K562 (cell line): ENCODE results near the gene DNAJB1. TPM values are rescaled to one million over a fixed set of nuclear protein-coding genes. Genes with fewer than 3 reads are reported as not detected.

Source experiments
- CBFA2T3 ChIP-seq: fragments of 450-650 bp; IDR thresholded peaks from 2 replicates; pipeline ENCODE4 v1.6.1; 2017
- CEBPG ChIP-seq, 3 experiments: fragments of 200-800 bp in 1 of 3; sonication (Bioruptor generic) in 1 of 3; sonication (generic) in 1 of 3; formaldehyde crosslinking in 1 of 3; IDR thresholded peaks in 2 of 3; conservative IDR thresholded peaks in 1 of 3; 2 replicates each; pipeline versions ENCODE4 v1.6.1 to v1.8.0; 2016 to 2022; ENCODE audit warnings: missing compliant biosample characterization in 2 of 3, missing genetic modification characterization in 2 of 3, mild to moderate bottlenecking in 1 of 3, missing genetic modification reagents in 1 of 3
- DACH1 ChIP-seq: fragments of 450-650 bp; IDR thresholded peaks from 2 replicates; pipeline ENCODE4 v1.6.1; 2018; ENCODE audit not compliant: partially characterized antibody
- E2F1 ChIP-seq: sonication (generic); formaldehyde crosslinking; IDR thresholded peaks from 2 replicates; pipeline ENCODE4 v1.8.1; 2023; ENCODE audit warnings: mild to moderate bottlenecking, missing genetic modification reagents, moderate library complexity
- KLF13 ChIP-seq: fragments of 450-650 bp; IDR thresholded peaks from 2 replicates; pipeline ENCODE4 v1.6.1; 2016; ENCODE audit warnings: missing genetic modification characterization, low read depth, mild to moderate bottlenecking, missing compliant biosample characterization, moderate library complexity, borderline replicate concordance
- MITF ChIP-seq: IDR thresholded peaks from 2 replicates; pipeline ENCODE4 v1.6.1; 2014; ENCODE audit warnings: antibody characterized with exemption
- PPARD ChIP-seq: fragments of 250-450 bp; sonication (Bioruptor Pico); IDR thresholded peaks from 2 replicates; pipeline ENCODE4 v1.8.0; 2022; ENCODE audit warnings: inconsistent platforms, mild to moderate bottlenecking, moderate library complexity
- RREB1 ChIP-seq: fragments of 250-450 bp; sonication (Bioruptor Pico); IDR thresholded peaks from 2 replicates; pipeline ENCODE4 v1.4.0; 2020
- THRB ChIP-seq: fragments of 450-650 bp; formaldehyde crosslinking; conservative IDR thresholded peaks from 2 replicates; pipeline ENCODE4 v1.4.0; 2022; ENCODE audit warnings: mild to moderate bottlenecking, missing genetic modification characterization
- ZBTB5 ChIP-seq: fragments of 450-650 bp; IDR thresholded peaks from 2 replicates; pipeline ENCODE4 v1.6.1; 2017; ENCODE audit warnings: antibody characterized with exemption
- ZKSCAN8 ChIP-seq: fragments of 200-800 bp; sonication (Bioruptor generic); IDR thresholded peaks from 2 replicates; pipeline ENCODE4 v1.6.1; 2016; ENCODE audit warnings: missing genetic modification characterization, missing compliant biosample characterization
- ZNF584 ChIP-seq: fragments of 200-800 bp; sonication (Bioruptor generic); IDR thresholded peaks from 2 replicates; pipeline ENCODE4 v1.6.1; 2016; ENCODE audit warnings: low read depth, mild to moderate bottlenecking, missing genetic modification characterization, missing compliant biosample characterization
- ZNF586 ChIP-seq: fragments of 450-650 bp; formaldehyde crosslinking; conservative IDR thresholded peaks from 2 replicates; pipeline ENCODE4 v1.4.0; 2020; ENCODE audit warnings: mild to moderate bottlenecking, moderate library complexity
- polyA plus RNA-seq, 8 experiments: library from polyadenylated mRNA; depleted of rRNA in 4 of 8; stranded (reverse) in 5 of 8; unstranded in 3 of 8; fragments of >200 nt; fragmentation: Nextera tagmentation in 2 of 8; fragmentation: Illumina TruSeq in 1 of 8; extraction: Ambion mirVana in 2 of 8; extraction: Trizol in 1 of 8; gene quantifications; 2 replicates each; pipeline versions ENCODE4 v1.2.1 to v1.2.3, GENCODE V29; 2011 to 2014; ENCODE audit warnings: inconsistent platforms in 1 of 8, missing spikeins in 1 of 8
- total RNA-seq, 7 experiments: library from RNA; depleted of rRNA in 6 of 7; stranded (reverse); fragments of >200 nt in 6 of 7; fragmentation: Illumina TruSeq in 2 of 7; extraction: Trizol in 2 of 7; gene quantifications; 2 replicates each; pipeline versions ENCODE4 v1.2.1 to v1.2.3, GENCODE V29; 2011 to 2021; ENCODE audit warnings: low replicate concordance in 1 of 7

Gene DNAJB1
- total and polyA plus RNA-seq, 9 of the 15 experiments (the other 6 are each of a cell fraction or from before 2014, with no cell fraction given): 13.2 to 113 (median 62.1) TPM

GRCh38 chr19:14507704-14508542, 10.3 kb downstream of the DNAJB1 start (continued):
- no peak for TF ChIP-seq MITF
- TF ChIP-seq THRB (CRISPR knock-in tag): no peak
- no peak for TF ChIP-seq ZNF586 (CRISPR knock-in tag)
- no peak for TF ChIP-seq ZKSCAN8 (CRISPR knock-in tag)
- TF ChIP-seq ZNF584 (CRISPR knock-in tag): no peak
- TF ChIP-seq E2F1: no peak
- TF ChIP-seq PPARD (CRISPR knock-in tag): no peak
- no peak; the same call in 1 of the 2 replicates for TF ChIP-seq CEBPG (CRISPR knock-in tag; IDR thresholded peaks at IDR 0.05)
- TF ChIP-seq CEBPG (tag; conservative IDR thresholded peaks at IDR 0.05 in 1 of 2, IDR thresholded peaks at IDR 0.05 in 1 of 2): peak; percentile 25 to 47; a peak in 3 of 4 replicates
- TF ChIP-seq KLF13 (tag): no peak
- TF ChIP-seq CBFA2T3: peak; percentile 92
- TF ChIP-seq ZBTB5: no peak
- no peak for TF ChIP-seq RREB1 (CRISPR knock-in tag)
- TF ChIP-seq DACH1: no peak
